Panc1 (cell line): ENCODE measurements around the gene TSHZ3. TPM values are rescaled to one million over a fixed set of nuclear protein-coding genes. Genes with fewer than 3 reads are reported as not detected.

ENCODE experiments used
- ATAC-seq: fragments of 200-7000 bp; cut with Tn5 transposase; 2 replicates; pipeline ENCODE4 v1.9.1; 2020; ENCODE audit warnings: mild to moderate bottlenecking, moderate library complexity
- BruUV-seq: library from RNA; stranded (reverse); fragments of 400-500 nt; replicated peaks from 2 replicates; lab custom pipeline; 2021; lab: Mats Ljungman, UMichigan
- CTCF ChIA-PET: fragments of 300-600 bp; sonication (Branson Sonifier 250); formaldehyde crosslinking; loops from one replicate; lab custom pipeline; 2022; ENCODE audit warnings: antibody characterized with exemption; lab: Charles Lee
- POLR2A ChIA-PET: fragments of 300-600 bp; sonication (Branson Sonifier 250); formaldehyde crosslinking; loops from one replicate; lab custom pipeline; 2022; ENCODE audit warnings: antibody characterized with exemption; lab: Charles Lee
- DNase-seq: peaks from one replicate; pipeline ENCODE4 v3.0.0-alpha.2; 2010; ENCODE audit warnings: low read depth, low spot score
- H3K27ac ChIP-seq: 2 replicates; pipeline ENCODE4 v1.5.1; 2011; ENCODE audit warnings: mild to moderate bottlenecking, low read length, inconsistent platforms
- H3K27me3 ChIP-seq: fragments of 200-500 bp; sonication (Bioruptor generic); 2 replicates; pipeline ENCODE4 v1.6.0; 2014; ENCODE audit warnings: low read length, inconsistent platforms; ENCODE audit not compliant: control insufficient read depth, insufficient read depth
- H3K36me3 ChIP-seq: fragments of 200-500 bp; sonication (Bioruptor generic); 2 replicates; pipeline ENCODE4 v1.5.1; 2014; ENCODE audit warnings: inconsistent platforms, mild to moderate bottlenecking, low read length, moderate library complexity; ENCODE audit not compliant: control insufficient read depth, insufficient read depth
- H3K4me1 ChIP-seq: 2 replicates; pipeline ENCODE4 v1.5.1; 2011; ENCODE audit warnings: inconsistent platforms, mild to moderate bottlenecking, low read length, moderate library complexity; ENCODE audit not compliant: control insufficient read depth, insufficient read depth
- H3K4me3 ChIP-seq, 2 experiments: 2 replicates each; pipeline ENCODE4 v1.5.1; 2011 to 2012; ENCODE audit warnings: low read depth in 2 of 2, low read length in 2 of 2, mild to moderate bottlenecking in 2 of 2, inconsistent platforms in 1 of 2, moderate library complexity in 1 of 2
- H3K9me3 ChIP-seq: fragments of 200-500 bp; sonication (Bioruptor generic); 2 replicates; pipeline ENCODE4 v1.5.1; 2014; ENCODE audit warnings: low read depth, mild to moderate bottlenecking, inconsistent platforms, low read length, moderate library complexity; ENCODE audit not compliant: control insufficient read depth, insufficient read depth
- CTCF ChIP-seq: fragments of 450-650 bp; IDR thresholded peaks from 2 replicates; pipeline ENCODE4 v1.5.1; 2017; ENCODE audit warnings: mild to moderate bottlenecking
- POLR2AphosphoS5 ChIP-seq: IDR thresholded peaks from 2 replicates; pipeline ENCODE4 v1.6.1; 2012; ENCODE audit warnings: mild to moderate bottlenecking, low read depth, low read length, moderate library complexity
- REST ChIP-seq, 2 experiments: IDR thresholded peaks; 2 replicates each; pipeline ENCODE4 v1.6.1; 2011 to 2012; ENCODE audit warnings: low read depth in 2 of 2, control low read depth in 1 of 2, low read length in 1 of 2, mild to moderate bottlenecking in 1 of 2, moderate library complexity in 1 of 2; ENCODE audit not compliant: insufficient read depth in 1 of 2
- SIN3A ChIP-seq: IDR thresholded peaks from 2 replicates; pipeline ENCODE4 v1.6.1; 2012; ENCODE audit warnings: low read depth, mild to moderate bottlenecking, low read length, moderate library complexity, borderline replicate concordance; ENCODE audit not compliant: insufficient read depth
- TCF7L2 ChIP-seq: IDR thresholded peaks from 2 replicates; pipeline ENCODE4 v1.6.1; 2011; ENCODE audit warnings: mild to moderate bottlenecking, low read depth, low read length, inconsistent platforms
- in situ Hi-C: cut with HindIII; loops from 2 replicates; pipeline ENCODE4 v1.10.0; 2016; ENCODE audit warnings: low sequenced_read_pairs, low pct_unique_long_range_greater_than_20kb
- intact Hi-C: fragments of 100-400 bp; cut with micrococcal nuclease; formaldehyde crosslinking; loops from one replicate; pipeline ENCODE4 v1.10.0; 2022; ENCODE audit not compliant: unreplicated experiment
- total RNA-seq: library from RNA; stranded (reverse); gene quantifications from one replicate; pipeline ENCODE4 v1.2.1, GENCODE V29; 2021; ENCODE audit not compliant: unreplicated experiment

TSHZ3 gene
- total RNA-seq, 1 experiment from 2014 or later, result 7.8 TPM

GRCh38 chr19:31364963-31365362 is 15.7 kb upstream of the TSHZ3 start:
- intact Hi-C loops (no loop called here), in situ Hi-C loops (no loop called here)
- no peak for ATAC-seq
- Histone ChIP-seq H3K27me3 (peaks cover 4% of the 10 kb centered on the region; the same call in 1 of the 2 replicates), H3K4me3 (no peak overlapping the region), H3K4me1 (no peaks in the 10 kb centered on the region), H3K27ac (no peak overlapping the region), H3K9me3 (no peaks in the 10 kb centered on the region), H3K36me3 (no peaks in the 10 kb centered on the region)
- ChIA-PET POLR2A (no interaction called here), CTCF (no interaction called here)
- no peak for TF ChIP-seq REST (IDR thresholded peaks at IDR 0.05; ENCODE audit: insufficient read depth in 1 of 2, low read depth in 2 of 2, low read length in 1 of 2)
- no peak; the same call in 1 of the 2 replicates for TF ChIP-seq CTCF
- no peak for TF ChIP-seq TCF7L2
- TF ChIP-seq SIN3A, result no peak
- TF ChIP-seq POLR2AphosphoS5, result no peak
- BruUV-seq, result no TSS peak
- no peak for DNase-seq

- H3K9me3 ChIP-seq, result no peaks in the 10 kb centered on the region
- no peak for ATAC-seq
- POLR2A ChIA-PET, result no interaction called here
- no peak for DNase-seq
- H3K27me3 ChIP-seq, result peaks cover 4% of the 10 kb centered on the region; the same call in 1 of the 2 replicates
- in situ Hi-C loops, result no loop called here
- H3K36me3 ChIP-seq, result no peaks in the 10 kb centered on the region
- H3K4me3 ChIP-seq, result no peak overlapping the region
- TF ChIP-seq REST (IDR thresholded peaks at IDR 0.05; ENCODE audit: insufficient read depth in 1 of 2, low read depth in 2 of 2, low read length in 1 of 2), result no peak
- no peak for TF ChIP-seq POLR2AphosphoS5
- no peak for TF ChIP-seq SIN3A
- no peak for TF ChIP-seq CTCF
- TF ChIP-seq TCF7L2, result no peak
- BruUV-seq, result no TSS peak
- H3K4me1 ChIP-seq, result no peaks in the 10 kb centered on the region
- CTCF ChIA-PET, result interaction anchor here (0.7 kb wide), 1 partner anchor 481 kb away, joined by 4 read pairs; no protein-coding TSS in a partner anchor
- H3K27ac ChIP-seq, result no peak overlapping the region
- intact Hi-C loops, result no loop called here
Measured at GRCh38 chr19:31361728-31362127, 12.5 kb upstream of the TSHZ3 start.
